Left forelimb (tissue), 1 donor: ENCODE measurements around the gene SHE.
A peak's percentile ranks its signal among the peaks of the same experiment; 100 is the strongest.
"Not testable (repeated sequence)": the region's sequence is repeated elsewhere in the genome, so short reads cannot be mapped to it uniquely, and the experiment has no call there.

Experiments
- DNase-seq: peaks from one replicate; pipeline ENCODE4 v3.0.0-alpha.2; 2018; ENCODE audit warnings: low spot score

SHE gene

DNA sequence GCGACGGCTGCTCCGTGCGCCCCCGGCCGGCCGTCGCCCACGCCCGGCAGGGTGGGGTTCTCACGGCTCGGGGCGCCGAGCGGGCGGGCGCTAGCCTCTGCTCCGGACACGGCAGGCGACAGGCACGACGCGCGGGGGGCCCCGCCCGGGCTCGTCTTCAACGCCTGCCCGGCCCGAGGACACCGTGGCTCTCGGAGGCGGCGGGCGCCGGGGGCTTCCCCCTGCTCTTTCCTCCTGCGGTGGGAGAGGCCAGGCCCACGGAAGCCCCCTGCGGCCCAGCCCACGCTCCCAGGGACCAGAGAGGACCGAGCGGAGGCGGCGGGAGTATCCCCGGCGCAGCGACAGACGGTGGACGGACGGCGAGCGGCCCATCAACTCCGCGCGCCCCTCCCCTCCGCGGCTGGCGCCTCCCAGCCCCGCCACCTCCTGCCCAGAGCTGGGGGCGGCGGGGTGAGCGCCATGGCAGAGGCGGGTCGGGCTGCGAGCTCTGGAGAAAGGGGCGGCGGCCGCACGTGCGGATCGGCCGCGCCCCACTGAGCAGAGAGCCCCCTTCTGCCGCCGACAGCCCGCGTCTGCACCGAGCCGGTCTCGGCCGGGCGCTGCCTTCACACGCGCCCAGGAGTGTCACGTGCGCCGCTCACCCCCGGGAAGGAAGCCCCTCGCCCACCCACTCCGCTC is at the start of gene SHE, which contains the start of gene TDRD10:
TSS of gene SHE (minus strand) at position 347 of the 678 bp plus-strand sequence. CDS start 386 bp downstream, outside the sequence.
TSS of gene TDRD10 (plus strand) at position 154 of the 678 bp plus-strand sequence. CDS start 4,685 bp downstream, outside the sequence.
- DNase-seq: peak; percentile 66

DNA sequence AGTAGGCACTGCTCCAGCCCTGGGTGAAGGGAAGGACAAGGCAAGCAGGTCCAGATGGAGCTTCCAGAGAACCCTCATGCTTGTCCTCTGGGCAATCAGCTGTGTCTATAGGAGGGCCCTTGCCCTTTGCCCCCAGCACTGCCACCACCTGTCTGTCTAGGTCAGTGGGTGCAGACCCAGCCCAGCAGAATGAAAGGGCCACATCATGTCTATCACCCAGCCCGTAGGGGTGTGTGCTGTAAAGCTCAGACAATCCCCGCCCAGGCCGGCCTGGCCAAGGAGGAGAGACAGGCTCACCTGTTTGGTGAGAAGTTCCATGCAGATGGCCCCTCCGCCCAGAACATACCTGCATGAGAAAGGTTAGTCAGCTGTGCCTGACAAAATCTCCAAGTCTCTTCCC is 49.3 kb upstream of the SHE start:
- no peak for DNase-seq

DNA sequence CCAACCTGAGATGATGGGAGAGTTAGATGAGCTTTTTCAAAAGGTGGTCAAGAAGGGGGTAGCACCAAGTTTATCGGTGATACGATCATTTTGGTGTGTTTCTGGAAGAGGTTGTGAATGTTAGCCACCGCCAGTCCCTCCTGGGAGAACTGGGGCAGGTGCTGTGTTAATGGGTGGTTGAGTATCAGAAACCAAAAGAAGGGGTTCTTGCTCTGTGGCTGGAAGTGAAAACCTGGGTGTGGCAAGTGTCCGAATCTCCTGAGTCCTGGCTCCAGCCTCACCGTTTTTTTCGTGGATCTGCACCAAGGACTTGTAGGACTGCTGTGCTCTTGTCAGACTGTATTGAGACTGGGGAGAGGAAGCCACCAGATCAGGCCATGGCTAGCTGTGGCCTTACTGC is 48.4 kb upstream of the SHE start:
- DNase-seq: no peak

DNA sequence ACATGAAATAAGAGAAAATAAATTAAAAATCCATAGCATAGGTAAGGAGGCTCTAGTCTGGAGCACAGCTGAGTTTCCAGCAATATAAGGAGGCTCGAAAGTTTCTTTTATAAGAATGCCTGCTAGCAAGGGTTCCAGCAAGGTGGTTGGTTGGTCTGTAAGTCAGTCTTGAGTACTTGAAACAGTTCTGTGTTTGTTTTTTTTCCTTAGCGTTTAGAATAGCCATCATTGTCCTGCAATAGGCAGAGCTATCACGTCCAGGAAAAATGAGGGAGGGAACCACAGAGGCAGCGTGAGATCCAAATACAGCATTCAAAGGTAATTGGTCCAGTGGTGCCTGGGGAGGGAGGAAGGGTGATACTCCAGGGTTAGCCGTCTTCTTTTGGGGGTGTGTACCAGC is 47.9 kb upstream of the SHE start:
- DNase-seq: no peak

DNA sequence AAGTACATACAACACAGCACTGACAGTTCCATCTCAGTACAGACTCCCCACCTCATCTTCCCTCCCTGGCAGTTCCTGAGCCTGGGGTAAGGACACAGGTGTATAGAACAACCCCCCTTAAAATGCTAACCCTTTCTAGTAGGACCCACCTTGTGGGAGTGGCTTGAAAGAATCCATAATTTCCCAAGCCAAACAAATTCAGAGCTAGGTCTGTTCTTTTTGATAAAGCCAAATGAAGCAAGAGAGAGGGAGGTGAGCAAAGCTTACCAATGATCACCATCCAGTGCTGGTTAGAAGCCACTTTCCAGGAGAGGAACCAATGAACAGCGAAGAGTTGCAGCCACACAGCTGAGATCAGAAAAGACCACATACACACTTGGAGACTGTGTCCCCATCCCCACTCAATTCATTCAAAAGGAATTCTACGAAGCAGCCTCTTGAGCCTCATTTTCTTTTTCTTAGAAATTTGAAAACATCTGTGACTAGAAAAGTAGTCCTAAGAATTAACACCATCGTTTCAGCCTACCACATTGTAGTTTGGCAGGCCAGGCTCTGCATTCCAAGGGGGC is 47.1 kb upstream of the SHE start:
- no peak for DNase-seq

DNA sequence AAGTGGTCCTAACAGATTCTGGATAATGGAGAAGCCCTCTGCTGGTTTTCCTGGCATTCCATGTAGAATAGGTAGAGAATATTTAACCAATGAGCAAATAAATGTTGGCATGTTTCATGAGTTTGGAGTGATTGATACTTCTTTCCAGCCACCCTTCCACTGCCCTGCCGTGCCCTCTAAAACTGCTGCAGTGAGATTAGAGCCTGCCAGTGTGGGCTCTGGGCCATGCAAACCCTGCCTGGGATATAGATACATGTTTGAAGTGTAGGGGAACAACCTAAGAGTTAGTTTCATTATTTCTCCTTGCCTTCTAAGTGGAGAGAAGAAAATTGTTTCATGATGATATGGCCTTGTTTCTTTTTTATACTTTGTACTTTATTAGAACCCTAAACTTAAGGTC is 45.8 kb upstream of the SHE start:
- no peak for DNase-seq

DNA sequence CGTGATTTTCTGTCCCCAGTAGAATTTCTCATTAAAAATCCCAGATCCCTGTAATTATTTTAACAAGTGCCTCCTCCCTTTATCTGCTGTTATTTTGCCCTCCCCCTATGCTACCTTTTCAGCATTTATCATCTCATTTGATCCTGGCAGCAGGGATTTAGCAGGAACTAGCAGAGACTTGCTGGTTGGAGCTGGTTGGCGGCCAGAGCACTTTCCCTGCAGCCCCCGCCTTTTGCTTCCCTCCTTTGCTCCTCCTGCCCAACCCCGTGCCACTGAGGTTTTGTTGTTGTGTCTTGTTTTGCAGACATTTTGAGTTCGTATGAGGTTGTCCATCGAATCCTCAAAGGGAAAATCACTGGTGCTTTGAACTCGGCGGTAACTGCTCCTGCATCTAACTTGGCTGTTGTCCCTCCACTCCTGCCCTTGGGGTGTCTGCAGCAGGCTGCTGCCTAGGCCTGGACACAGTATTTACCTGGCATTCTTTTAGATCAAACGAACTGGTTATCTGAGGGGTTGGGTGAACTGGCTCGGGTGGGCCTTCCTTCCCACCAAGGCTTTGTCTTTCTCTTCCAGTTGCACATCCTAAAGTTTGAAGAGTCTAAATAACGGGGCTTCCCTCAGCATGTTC is 45.0 kb upstream of the SHE start:
- no peak for DNase-seq

DNA sequence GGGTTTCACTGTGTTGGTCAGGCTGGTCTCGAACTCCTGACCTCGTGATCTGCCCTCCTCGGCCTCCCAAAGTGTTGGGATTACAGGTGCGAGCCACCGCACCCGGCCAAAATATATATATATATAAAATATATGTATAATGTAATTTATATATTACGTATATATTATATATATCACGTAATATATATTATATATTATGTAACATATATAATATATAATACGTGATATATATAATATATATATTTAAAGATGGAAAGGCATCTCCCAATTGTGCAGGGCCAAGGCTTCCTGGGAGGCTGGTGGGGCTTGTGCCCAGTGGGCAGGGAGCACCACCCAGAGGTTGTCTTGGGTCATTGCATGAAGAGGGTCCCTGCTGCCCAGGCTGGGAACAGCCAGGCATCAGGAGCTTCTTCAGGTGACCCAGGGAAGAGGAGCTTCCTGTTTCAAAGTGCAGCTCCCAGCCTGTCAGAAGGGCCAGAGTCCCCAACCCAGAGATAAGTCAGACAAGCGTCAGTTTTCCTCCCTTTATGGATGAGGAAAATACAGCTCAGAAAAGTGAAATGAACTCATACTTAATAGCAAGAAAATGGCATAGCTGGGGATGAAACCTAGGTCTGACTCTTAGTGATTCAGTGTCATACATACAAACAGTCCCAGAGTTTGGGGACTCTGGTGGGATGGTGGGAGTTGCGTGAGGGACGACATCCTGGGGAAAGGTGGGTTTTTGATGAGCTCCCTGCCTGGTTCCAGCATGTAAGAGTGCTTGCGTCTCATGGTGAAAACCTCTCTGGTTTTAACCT is 44.3 kb upstream of the SHE start:
- DNase-seq: no peak

DNA sequence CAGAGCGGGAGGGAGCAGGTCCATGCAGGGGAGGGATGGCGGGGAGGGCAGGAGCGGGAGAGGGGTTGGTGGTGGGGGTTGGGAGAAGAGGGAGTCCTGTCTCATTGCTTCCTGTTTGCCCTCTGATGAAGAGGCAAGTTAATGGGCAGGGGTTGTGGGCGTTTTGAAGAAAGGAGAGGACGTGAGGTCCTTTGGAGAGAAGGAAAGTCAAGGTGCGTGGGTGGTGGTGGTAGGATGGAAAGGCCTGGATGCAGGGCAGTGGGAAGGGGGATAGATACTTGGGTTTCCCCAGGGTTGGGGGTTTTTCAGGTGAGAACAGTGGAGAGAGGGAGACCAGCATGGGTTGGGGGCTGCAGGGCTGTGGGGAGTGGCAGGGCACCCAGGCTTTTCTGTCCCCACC is 39.0 kb upstream of the SHE start:
- DNase-seq: no peak

DNA sequence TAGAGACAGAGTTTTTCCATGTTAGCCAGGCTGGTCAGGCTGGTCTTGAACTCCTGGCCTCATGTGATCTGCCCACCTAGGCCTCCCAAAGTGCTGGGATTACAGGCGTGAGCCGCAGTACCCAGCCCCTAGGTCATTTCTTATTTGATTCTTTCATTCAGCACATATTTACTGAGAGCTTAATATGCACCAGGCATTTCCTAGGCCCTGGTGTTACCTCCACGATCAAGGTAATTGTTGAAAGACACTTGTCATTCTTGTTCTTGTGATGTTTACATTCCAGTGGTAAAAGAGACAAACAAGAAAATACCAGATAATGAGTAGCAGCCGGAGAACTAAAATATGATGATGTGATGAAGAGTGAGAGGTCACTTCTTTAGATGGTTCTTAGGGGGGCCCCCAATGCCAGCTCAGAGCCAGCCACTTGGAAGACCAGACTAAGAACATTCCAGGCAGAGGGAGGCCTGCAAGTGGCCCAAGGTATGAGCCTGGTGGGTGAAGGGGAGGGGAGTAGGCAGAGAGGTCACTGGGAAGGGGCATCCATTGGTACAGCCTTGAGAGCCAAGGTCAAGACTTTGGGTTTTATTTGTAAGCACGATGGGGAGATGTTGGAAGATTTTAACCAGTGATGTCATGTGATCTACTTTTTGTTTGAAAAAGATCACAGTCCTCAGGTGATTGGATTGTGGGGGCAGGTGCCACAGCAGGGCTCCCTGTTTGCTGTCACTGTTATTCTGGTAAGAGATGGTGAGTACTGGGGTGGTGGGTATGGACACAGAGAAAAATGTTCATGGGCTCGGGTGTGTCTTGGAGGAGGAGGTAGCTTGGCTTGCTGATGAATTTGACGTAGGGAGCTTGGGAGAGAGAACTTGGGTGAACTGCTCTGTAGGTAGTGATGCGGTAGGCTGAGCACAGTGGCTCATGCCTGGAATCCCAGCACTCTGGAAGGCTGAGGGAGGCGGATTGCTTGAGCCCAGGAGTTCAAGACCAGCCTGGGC is 37.6 kb upstream of the SHE start:
- no peak for DNase-seq

DNA sequence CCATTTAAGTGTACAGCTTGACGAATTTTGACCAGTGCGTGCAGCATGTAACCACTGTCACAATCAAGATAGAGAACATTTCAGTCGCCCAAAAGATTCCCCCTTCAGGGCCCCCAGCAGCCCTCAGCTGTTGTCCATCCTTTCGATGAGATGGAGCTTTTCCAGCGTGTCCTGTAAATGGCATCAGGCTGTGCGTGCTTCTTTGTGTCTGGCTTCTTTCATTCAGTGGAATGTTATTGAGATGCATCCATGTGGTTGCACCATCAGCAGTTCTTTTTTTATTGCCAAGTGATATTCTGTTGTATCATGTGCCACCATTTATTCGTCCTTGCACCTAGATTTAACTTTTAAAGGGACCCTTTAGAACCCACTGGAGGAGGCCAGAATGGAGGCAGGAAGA is 34.4 kb upstream of the SHE start:
- DNase-seq: no peak

DNA sequence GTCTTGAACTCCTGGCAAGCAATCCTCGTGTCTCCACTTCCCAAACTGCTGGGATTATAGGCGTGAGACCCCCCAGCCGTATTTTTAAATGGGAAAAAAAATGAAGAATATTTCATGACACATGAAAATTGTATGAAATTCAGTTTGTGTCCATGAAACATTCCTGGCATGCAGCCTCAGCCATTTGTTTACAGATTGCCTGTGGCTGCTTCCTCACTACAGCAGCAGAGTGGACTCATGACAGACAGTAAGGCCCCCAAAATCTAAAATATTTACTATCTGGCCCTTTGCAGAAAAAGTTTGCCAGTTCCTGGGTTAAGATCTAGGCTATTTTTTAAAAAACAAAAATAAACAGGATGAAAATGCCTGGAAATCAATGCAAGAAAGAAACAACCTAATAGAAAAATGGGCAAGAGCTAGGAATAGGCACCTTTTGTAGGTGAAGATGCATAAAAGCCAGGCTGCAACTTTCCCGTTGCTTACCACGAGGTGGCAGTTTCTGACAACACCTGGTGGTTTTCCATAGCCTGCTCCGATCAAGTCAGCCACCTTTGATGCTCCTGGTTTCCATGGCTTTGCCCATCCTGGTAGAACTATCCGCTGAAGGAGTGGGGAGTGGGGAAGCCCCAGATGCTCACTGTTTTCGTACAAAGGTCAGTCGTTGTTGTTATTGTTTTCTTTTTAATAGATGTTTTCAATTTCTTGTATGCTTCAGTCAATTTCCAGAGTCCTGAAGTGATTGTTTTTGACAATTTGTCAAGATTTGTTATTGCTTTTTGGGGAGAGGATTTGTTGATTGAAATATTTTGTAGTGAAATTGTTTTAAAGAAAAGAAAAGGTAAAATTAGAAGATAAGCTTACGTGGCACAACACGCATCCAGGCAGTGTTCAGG is 32.0 kb upstream of the SHE start:
- no peak for DNase-seq

DNA sequence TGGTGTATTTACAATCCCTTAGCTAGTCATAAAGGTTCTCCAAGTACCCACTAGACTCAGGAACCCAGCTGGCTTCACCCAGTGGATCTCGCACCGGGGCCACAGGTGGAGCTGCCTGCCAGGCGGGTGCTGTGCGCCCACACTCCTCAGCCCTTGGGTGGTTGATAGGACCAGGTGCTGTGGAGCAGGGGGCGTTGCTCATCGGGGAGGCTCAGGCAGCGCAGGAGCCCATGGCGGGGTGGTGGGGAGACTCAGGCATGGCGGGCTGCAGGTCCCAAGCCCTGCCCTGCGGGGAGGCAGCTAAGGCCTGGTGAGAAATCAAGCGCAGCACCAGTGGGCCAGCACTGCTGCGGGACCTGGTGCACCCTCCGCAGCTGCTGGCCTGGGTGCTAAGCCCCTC is 29.7 kb upstream of the SHE start:
- DNase-seq: not testable (repeated sequence)

DNA sequence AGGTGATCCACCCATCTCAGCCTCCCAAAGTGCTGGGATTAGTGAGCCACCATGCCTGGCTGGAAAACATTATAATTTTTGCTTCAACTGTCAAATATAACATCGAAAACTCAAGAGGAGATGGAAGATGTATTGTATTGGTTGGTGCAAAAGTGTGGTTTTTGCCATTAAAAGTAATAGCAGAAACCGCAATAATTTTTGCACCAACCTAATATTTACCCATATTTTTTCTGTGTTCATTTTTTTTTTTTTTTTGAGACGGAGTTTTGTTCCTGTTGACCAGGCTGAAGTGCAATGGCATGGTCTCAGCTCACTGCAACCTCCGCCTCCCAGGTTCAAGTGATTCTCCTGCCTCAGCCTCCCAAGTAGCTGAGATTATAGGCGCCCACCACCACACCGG is 27.1 kb upstream of the SHE start:
- DNase-seq: no peak

DNA sequence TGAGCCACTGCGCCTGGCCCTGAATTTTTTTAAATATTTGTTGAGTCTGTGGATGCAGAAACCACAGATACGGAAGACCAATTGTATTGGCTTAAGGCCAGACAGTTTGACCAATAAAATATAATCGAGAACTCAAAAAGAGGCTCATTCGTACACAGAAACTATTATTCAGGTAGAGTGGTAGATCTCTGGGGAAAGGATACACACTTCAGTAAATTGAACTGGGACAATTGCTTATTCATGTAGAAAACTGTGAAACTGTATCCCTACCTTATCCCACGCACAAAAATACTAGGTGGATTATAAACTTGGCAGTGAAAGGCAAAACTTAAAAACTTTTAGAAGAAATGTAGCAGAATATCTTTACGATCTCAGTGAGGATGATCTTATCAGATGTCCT is 25.0 kb upstream of the SHE start:
- DNase-seq: no peak

DNA sequence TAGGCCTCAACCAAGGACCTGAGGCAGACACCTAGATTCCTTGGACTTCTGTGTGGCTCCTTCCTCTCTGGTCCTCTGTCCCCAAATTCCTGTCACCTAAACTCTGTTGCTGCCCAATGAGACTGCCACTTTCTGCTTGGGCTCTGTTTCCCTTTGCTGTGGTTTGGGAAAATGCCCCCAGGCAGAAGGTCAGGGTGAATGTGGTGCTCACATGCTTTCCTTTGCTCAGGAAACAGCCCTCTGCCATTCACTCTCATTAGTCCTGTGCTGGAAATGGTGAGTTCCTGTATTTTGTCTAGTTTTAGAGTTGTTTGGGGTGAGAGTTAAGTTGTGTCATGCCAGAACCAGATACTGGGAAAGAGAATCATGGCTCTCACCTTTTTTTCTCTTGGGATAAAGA is 22.7 kb upstream of the SHE start:
- no peak for DNase-seq

DNA sequence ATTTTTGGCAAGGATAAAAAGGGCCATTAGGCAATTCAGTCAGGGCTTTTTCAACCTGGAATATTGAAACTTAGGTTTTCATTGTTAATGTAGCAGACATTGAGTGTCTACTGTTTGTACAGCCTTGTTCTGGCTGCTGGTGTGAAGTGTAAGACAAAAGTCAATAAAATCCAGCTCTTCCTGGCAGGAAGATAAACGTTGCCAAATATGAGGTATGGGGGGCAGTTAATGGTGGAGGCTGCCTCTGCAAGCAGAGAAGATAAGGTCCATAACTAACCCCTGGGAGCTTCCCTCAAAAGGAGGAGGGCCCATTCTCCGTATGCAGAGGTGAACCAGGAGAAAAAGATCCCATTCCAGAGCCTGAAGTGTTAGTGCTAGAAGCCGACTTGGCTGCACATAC is 19.5 kb upstream of the SHE start:
- DNase-seq: no peak

DNA sequence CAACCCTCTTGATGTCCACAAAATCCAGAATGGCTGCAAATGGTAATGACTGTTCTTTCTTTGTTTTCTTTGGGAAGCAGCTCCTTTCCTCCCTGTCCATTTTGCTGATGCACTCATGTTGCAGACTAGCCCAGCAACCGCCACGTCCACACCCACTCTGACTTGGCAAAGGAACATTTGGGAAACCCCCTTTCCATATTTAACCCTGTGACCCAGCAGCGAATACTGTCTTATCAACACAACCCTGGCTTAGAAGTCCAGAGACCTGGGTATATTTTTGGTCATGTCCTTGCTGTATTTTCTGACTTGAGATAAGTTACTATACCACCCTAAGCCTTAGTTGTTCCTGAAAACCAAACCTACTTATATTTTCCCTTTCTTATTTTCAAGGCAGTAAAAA is 18.1 kb upstream of the SHE start:
- no peak for DNase-seq

DNA sequence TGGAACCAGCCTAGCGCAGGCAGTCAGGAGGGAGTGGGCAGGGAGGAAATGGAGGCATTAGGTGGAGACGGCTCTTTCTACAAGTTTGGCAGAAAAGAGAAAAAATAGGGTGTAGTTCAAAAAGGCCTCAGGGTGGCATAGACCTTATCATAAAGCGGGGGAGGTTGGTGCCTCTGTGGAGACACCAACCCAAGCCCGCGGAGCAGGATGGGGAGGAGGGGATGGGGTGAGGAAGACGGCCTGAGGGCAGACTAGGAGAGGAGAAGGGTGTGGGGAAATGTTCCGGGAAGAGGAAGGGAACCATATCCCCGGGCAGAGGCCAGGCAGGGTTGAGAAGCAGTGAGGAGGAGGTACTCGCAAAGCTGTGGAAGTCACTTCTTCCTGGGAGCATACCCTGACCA is 17.4 kb upstream of the SHE start:
- no peak for DNase-seq

DNA sequence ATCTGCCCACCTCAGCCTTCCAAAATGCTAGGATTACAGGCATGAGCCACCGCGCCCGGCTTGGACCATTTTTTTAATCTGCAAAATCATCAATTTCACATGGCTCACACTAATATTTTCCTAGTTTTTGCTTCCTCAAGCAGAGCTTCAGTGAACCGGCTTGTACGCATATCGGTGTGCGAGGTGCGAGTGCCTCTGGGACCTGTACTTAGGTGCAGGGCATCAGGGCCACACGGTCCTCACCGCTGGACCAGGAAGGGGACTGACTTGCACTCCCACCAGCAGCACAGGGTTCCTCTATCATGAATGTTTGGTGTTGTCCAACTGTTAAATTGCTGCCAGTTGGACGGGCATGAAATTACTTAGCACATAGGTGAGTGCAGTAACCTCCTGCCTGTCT is 15.4 kb upstream of the SHE start:
- DNase-seq: no peak
